Uterus (tissue), 2 donors: Measurements from ENCODE around the gene DCBLD2.

ENCODE experiments used
- POLR2A ChIP-seq, 2 donors: fragments of 450-650 bp; IDR thresholded peaks; one replicate each; pipeline ENCODE4 v1.6.1; 2016; ENCODE audit warnings: antibody characterized with exemption in 2 of 2, mild to moderate bottlenecking in 1 of 2, moderate library complexity in 1 of 2
- TF ChIP-seq, protein P1 (sequence below), 4 experiments: fragments of 200-600 bp in 2 of 4; fragments of 450-650 bp in 2 of 4; sonication (generic) in 2 of 4; IDR thresholded peaks; one replicate each; pipeline ENCODE4 v1.5.1; 2016 to 2019; ENCODE audit warnings: antibody characterized with exemption in 4 of 4, mild to moderate bottlenecking in 2 of 4, moderate library complexity in 1 of 4

DNA sequence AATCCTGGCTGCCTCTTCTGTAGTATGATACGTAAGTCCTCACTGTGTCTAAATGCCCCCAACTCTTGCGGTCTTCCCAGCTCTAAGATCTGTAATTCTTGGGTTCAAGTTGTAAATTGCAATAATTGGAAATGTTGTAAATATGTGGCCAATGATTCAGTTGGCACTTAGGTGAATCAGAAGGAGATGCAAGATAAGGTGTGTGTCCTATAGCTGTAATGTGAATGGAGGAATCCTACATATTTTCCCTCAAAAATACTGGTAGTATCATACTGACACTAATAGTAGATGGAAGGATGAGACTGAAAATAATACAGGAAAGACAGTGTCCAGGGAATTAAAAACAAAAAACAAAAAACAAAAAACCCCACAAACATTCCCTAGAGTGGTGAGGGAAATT is 141.9 kb downstream of the DCBLD2 start:
- TF ChIP-seq, protein P1, sequence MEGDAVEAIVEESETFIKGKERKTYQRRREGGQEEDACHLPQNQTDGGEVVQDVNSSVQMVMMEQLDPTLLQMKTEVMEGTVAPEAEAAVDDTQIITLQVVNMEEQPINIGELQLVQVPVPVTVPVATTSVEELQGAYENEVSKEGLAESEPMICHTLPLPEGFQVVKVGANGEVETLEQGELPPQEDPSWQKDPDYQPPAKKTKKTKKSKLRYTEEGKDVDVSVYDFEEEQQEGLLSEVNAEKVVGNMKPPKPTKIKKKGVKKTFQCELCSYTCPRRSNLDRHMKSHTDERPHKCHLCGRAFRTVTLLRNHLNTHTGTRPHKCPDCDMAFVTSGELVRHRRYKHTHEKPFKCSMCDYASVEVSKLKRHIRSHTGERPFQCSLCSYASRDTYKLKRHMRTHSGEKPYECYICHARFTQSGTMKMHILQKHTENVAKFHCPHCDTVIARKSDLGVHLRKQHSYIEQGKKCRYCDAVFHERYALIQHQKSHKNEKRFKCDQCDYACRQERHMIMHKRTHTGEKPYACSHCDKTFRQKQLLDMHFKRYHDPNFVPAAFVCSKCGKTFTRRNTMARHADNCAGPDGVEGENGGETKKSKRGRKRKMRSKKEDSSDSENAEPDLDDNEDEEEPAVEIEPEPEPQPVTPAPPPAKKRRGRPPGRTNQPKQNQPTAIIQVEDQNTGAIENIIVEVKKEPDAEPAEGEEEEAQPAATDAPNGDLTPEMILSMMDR (IDR thresholded peaks at IDR 0.05), result no peak
- no peak for TF ChIP-seq POLR2A (IDR thresholded peaks at IDR 0.05)
